Iris pigment epithelial cell (primary cell): ENCODE results near the gene DAAM1.
A peak's percentile ranks its signal among the peaks of the same experiment; 100 is the strongest.

Experiments used
- DNase-seq: peaks from one replicate; pipeline ENCODE4 v3.0.0-alpha.2; 2011; ENCODE audit warnings: low read depth

DAAM1 gene

DNA sequence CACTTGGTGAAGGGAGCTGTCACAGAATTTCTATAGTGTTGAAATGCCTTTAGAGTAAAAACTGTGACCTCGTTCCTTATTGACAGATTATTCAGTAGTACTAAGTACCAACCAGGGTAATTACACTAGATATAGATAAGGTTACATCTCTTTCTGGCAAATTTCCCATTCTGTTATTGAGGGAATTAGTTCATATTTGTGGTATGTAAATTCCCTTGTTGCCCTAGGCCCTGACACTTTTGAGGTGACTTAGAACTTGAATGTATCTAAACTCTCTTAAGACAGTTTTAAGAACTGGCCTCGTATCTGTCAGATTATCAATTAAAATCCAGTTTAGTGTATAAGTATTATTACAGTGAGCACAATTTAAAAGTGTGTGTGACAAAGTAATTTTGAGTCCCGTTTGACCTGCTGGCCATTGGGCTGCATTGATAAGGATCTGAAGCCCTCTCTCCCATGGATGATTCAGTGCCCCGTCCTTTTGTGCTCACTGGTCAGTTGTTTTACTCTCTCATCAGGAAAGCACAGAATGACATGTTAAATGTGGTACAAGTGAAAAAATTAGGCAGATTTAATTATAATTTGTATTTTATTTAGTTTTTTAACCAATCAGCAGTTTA, 153.5 kb downstream of the DAAM1 start:
- DNase-seq = no peak

DNA sequence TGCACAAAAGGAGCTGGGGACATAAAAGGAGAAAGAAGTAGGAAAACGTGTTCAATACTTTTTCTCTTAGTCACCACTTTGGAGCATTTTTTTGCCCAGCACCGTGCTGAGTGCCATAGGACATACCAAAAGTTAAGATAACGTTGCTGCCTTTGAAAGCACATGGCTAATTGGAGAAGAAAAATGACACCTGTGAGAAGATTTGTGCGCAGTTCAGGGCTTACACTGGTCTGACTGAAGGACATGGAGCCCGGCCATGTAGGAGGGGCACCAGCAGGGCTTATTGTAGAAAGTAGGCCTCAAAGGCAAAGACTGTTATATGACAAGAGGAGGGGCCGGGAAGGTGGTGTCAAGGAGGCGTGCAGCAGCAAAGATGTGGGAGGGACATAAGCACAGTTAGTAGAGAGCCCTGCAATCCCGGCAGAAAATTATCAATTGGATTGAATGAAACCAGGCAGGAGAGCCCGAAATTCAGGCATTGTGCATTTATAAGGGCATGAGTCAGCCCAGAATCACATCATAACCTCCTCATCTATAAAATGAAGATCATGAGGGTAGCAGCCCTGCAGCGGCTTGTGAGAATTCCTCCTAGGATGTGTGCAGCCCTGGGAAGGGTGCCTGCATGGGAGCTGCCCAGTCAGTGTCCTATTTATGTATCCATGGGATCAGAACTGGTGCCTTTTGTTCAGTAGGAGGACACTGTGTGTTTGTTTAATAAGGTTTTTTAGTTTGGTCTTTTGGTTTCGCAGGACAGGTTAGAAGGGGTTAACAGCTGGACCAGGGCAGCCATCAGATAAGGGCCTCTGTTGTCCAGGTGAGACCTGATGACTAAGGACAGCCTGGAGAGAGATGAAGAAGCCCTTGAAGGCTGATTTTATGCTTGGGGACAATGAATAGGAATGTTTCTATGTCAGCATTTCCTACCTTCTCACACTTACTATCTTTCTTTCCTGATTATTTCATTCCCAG, 154.3 kb downstream of the DAAM1 start:
- DNase-seq = no peak

DNA sequence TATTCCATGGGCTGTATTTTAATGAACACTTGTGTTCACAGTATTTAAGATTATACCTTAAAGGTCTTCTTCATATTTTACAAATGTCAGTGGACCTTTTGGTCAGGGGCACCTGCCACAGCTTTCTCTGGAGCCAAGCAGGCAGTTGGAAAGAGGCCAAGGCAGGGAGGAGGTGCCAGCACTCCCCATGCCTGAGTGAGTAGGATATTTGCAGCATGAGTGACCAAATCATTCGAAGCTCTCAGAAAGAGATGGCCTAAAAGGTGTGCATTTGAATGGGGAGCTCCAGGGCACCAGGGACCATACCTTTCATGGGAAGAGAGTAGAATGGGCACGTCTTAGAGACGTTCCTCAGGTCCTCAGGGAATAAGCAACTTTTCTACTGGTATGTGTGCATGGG, 155.1 kb downstream of the DAAM1 start:
- no peak for DNase-seq

DNA sequence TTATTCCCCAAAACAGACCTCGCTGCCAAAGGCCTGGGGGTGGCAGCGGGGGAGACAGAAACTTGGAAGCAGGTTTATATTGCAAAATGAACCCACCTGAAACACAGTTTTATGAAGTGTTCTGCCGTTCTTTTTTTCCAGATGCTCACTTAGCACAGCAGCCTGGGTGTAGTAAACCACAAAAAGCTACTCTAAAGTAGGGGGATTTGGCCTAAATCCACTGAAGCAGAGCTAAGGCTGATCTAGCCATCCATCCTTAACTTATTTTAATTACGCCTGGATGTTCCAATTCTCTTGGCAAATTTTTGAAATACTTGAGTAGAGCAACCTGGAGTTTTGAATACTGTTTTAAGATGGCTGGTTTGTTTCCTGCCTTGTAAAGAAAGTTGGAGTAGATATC, 155.5 kb downstream of the DAAM1 start:
- no peak for DNase-seq

DNA sequence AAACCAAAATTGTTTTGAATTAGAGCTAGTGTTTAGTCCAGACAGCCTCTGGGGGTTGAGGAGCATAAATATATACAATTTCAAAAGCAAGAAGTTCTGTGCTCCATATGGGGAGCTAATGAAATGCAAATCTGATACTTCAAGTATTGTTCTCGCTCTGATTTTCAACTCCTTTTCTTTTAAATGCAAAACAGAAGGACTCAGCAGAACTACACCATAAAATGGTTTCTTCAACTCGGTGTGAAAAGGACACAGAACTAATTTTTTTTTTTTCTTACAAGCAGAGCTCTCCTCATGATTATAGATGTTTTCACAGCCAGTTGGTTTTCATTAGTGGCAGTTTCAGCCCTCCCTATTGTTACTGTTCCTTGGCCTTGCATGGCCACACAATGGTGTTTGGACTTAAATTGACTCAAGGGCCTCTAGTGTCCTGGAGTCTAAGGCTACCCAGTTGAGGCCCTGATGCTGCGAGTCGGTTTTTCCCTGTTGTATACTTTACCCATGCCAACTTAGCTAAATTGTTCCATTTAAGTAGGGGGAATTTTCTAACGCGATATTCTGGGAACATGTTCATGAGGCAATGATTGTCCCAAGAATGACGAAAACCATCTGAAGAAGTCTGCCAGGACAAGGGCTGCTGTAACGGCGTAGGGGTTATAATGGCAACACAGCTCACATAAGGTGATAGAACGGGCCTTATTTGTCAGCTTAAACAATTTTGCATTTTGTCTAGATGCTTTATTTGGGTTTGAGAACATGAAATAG, 156.4 kb downstream of the DAAM1 start:
- DNase-seq = no peak

DNA sequence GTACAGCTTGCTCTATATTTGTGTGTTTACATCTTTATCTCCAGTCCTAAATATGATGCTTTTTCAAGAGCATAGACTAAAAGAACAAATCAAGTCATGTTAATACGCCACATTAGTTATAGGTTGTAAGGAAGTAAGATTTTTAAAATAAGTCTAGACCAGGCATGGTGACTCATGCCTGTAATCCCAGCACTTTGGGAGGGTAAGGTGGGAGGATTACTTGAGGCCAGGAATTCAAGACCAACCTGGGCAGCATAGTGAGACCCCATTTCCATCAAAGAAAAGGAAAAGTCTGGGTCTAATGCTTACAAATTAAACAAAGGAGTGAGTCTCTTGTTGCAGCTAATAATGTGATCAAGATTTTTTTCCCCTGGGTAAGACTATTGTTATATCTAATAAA, 157.9 kb downstream of the DAAM1 start:
- no peak for DNase-seq

DNA sequence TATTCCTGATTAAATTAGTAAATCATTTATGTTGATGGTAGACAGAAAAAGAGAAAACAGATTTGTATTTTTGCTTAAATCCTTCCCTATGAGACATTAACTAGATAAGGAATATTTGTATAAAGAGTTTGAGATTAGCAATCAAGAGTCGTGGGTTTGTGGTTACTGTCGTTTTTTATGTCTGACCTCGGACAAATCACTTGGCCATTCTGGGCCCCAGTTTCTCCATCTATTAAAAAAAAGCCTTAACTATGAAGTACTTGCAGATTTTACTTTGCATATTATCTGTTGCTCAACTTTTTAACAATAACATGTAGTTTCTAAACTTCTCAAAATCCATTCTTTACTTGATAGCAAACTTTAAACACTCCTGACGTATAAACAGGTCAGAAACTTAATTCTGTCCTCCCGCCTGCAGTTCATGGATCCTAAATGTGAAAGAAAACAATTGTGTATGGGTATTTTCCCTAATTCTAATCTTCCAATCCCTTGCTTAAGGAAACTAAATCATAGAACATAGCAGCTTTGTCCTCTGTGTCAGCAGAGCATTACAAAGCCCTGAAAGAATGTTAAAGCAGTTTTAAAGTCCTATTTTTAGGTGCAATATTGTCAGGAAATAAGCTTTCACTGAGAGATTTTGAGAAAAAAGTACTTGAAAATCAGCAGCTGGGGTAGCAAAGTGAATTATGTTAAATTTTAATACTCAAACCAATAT, 158.5 kb downstream of the DAAM1 start:
- peak; percentile 66 for DNase-seq

DNA sequence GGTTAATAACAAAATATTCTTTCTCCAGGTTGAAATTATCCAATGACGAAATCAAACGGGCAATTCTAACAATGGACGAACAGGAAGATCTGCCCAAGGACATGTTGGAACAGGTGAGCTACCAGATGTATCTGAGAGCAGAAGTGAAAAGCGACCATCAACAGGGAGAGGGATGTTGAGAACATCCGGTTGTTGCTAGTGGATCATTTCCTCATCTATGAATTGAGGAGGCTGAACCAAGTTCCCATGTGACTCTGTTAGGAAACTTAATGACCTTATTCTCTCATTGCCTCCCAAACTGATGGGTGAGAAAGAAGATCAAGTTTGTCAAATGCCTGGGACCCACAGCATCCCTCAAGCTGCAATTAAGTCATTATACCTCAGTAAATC, 159.0 kb downstream of the DAAM1 start:
- DNase-seq = no peak

DNA sequence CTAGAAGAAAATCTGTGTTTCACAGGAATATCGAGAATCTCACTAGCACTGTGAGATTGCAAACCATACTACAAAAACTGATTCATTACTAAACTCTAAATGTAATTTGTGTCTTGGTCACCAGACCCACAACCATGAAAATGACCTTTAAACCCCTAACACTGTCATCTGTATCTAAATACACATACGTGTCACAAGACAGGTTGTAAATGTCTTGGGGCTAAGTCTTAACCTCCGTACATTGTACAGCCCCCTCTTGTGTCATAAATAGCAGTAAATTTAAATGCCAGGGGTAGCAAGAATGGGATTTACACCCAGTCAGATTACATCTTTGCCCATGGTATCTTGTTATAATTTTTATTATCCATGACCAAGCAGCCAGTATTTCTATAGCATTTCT, 159.4 kb downstream of the DAAM1 start:
- DNase-seq = no peak

DNA sequence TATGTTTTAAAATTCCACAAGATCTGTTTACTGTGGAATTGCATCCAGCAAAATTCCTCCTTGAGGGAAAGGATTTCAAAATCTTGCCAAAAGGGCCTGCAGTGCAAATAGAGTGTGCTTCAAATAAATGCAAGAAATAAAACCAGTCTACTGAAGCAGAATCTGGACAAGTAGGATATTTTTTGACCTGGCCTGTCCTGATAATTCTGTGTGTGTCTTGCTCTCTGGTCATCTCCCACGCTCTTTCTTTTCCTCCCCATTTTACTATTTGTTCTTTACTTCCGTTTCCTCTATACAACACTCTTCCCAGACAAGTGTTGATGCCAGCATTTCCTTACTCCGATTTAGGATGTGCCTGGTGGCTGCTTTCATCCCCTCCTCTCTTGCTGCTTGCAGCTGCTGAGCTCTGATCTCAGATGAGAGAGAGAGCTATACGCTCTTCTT, 160.8 kb downstream of the DAAM1 start:
- DNase-seq = no peak

DNA sequence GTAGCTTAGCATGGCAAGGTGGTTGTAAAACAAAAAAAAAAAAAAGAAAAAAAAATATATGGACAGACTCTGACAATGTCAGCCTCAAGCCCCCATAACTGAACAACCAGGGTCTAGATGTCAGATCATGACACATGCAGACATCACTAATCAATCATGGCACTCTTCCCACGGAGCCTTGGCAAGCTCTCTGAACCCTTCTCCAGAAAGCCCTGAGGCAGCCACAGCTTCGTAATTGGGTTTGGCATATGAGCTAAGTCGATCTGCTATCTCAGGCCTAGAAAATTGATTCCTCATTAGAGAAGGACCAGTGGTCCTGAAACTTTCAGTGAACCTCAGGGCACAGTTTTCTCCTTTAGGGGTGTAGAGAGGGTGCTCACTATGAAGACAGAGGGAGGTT, 164.5 kb downstream of the DAAM1 start:
- DNase-seq = no peak

DNA sequence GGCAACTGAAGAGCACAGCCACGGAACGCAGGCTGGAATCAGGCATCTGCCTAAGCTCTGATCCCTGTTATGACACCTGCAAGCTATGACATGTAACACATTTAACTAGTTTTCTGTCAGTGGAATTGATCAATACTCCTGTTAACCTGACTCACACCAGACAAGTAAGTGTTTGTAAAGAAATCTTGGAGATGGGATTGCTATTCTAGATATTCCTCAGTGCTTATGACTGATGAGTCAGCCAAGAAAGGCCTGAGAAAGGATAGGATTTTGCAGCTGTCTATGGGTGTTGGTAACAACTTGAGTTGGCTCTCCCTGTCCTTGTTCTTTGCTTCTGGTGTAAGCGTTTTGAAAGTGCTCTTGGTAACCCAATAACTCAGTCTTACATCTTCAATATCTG, 166.2 kb downstream of the DAAM1 start:
- DNase-seq = peak; percentile 69

DNA sequence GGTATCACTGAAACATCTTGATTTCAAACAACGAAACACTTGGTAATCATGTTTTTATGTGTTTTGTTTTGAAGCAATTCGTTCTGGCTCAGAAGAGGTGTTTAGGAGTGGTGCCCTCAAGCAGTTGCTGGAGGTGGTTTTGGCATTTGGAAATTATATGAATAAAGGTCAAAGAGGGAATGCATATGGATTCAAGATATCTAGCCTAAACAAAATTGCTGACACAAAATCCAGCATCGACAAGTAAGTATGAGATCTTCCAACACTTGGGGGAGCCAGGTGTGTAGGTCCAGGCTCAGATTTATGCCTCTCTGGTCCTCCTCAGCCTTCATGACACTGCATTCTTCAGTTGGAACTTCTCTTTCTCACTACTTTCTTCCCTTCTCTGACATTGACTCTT, 166.6 kb downstream of the DAAM1 start:
- DNase-seq = no peak

DNA sequence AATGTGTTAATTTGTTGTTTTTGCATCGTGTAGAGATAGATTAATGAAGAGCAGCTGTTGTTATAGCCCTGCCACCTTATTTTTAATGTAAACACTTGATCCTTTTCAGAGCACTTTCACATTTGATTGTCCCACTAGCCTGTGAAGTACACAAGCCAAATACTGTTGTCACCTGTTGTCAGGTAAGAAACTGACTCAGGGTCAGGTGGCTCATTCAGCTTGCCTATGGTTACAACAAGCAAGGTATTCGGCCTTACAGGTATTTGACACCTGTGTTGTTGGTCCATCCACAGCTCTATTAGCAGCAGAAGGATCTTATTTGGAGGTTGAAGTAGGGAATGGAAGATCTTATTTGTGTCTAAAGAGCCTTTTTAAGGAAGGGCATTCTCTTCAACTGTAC, 167.8 kb downstream of the DAAM1 start:
- no peak for DNase-seq

DNA sequence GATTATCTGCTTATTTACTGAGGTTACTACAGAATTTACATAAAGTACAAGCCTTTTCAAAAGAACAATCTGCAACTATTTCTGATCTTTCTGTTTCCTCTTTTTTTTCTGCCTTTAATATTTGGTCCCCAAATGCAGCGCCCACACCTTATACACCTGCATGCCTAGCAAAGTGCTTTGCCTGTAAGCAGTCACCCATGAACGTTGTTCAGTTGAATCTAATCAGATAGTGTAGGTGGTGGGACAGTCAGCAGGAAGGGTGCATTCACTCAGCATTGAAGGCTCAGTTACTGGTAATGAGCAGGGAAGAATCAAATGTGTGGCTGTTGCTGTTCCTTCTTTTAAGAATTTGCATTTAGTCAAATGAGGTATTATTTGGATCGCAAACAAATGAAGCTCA, 168.3 kb downstream of the DAAM1 start:
- DNase-seq = no peak

DNA sequence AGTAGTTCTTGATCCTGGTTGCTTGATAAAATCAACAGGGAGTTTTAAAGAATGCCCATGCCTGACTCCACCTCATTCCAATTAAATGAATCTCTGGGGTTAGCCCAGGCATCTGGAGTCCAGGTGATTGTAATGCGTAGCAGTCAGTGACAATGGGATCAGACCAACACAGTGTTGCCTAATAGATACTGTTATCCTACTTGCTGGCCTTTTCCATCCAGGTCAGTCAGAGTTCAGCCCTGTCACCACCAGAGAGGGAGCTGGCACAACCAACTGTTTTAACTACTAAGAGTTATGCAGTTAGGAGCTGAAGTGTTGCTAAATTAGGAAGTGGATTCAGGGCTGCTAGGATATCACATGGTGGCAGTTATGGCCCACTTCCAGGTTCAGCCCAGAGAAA, 169.6 kb downstream of the DAAM1 start:
- DNase-seq = peak; percentile 83

DNA sequence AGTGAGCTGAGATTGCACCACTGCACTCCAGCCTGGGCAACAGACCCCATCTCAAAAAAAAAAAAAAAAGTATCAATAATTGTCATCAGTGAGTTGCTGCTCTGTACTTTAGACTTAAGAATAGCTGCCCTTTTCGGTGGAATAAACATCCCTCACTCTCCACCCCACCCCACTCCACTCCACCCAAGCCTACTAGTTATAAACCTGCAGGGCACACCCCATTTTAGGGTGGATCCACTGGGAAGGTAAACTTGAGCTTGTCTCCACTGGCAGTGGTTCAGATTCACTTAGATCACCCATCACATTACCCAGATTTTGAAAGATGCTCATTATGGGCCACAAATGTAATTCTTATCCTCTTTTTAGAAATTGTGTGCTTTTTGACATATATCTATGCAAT, 170.3 kb downstream of the DAAM1 start:
- no peak for DNase-seq

DNA sequence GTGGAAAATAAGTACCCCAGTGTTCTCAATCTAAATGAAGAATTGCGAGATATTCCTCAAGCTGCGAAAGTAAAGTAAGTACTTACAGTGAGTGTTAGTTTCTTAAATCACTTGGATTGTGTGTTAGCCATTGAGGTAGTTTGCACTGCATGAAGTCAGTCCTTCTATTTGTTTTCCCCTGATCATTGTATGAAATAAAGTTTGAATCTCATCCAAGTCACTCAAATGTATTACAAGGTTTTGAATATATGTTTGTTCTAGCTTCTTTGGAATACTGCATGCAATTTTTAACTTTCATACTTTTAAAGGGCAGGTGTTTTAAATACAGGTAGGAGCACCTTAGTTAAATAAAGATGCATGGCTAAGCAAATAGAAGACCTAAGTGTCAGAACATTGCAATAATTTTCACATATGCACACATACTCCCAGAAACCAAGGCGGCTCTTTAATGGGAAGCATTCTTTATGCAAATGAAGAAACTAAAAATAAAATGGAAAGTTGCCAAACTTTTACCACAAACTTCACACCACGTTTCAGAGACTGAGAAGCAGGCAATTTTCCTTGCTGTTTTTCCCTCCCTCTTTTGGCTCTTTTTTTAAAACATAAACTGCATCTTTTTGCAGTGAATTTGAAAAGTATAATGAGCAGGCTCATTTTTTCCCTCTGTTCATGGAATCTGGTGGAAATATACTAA, 171.1 kb downstream of the DAAM1 start:
- DNase-seq = no peak

DNA sequence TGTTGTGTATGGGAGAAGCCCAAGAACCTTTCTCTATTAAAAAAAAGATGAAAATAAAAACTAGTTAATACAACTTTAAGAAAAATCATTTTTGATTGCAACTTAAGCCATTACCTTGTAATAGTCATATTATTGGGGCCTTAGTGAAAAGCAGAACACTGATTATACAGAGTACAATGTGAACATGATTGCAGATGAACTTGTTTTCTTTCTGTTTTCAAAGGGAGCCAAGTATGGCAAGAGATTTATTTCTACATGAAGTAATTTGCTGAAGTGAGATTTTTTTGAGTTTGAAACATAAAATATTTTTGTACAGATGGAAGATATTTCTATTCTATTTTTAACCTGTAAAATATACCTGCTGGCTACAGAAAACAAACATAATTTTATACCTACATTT, 171.8 kb downstream of the DAAM1 start:
- no peak for DNase-seq

DNA sequence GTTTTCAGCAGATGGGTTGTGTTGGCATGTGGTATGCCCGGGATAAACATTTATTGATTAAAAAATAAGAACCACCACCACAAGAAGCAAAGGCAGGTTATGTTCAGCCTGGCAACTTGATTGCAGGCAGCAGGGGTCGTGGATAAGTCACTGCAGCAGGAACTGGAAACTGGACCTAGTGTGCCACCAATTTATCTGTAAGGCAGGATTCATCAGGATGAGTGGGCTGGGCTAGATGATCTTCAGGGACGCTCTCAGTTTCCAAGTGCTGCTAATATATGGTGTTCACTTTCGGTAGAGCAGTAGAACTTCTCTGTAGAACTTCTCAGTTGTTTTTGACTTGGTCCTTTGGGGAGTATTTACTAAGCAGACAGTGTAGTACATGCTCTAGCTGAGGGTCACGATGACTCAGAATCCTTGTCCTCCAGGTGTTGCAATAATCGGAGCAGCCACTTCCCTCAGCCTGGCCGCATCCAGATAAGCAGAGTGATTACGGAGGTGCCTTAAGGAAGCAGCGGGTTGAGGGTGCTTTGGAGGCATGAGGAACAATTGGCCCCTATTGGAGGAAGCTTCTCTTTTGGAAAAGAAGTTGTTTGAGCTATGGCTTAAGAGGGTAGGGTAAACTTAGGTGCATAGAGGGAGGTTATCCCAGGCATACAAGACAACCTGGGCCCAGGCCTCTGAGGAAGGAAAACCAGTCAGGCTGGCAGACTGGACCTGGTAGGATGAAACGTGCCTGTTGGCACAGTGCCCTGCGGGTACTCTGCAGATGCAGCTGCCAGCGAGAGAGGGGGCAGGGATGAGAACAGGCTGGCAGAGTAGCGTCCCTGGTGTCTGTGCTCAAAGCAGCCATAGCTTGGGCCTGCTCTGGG, 172.7 kb downstream of the DAAM1 start:
- DNase-seq = peak; percentile 97

DNA sequence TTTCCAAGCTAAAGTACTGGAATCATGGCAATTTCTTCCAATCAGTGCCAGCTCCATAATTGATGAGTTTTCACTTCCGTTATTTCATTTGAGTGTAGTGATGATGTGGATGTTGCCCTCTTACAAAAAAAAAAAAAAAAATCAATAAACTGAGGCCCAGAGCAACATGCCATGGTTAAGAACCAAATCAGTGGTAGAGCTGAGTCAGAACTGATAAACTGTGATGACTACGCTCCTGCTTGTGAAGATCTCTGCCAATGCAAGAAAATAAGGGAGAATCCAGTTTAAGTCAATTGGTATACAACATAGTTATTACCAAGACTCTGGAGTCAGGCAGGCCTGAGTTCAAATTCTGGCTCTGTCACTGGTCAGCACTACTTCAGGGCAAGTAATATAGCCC, 174.0 kb downstream of the DAAM1 start:
- peak; percentile 82 for DNase-seq
